ENCODE measurements around the gene CASKIN1. TPM values are rescaled to one million over a fixed set of nuclear protein-coding genes. Genes with fewer than 3 reads are reported as not detected.

CASKIN1 gene
- total RNA-seq, 1 experiment from 2014 or later: 7.9 TPM

DNA sequence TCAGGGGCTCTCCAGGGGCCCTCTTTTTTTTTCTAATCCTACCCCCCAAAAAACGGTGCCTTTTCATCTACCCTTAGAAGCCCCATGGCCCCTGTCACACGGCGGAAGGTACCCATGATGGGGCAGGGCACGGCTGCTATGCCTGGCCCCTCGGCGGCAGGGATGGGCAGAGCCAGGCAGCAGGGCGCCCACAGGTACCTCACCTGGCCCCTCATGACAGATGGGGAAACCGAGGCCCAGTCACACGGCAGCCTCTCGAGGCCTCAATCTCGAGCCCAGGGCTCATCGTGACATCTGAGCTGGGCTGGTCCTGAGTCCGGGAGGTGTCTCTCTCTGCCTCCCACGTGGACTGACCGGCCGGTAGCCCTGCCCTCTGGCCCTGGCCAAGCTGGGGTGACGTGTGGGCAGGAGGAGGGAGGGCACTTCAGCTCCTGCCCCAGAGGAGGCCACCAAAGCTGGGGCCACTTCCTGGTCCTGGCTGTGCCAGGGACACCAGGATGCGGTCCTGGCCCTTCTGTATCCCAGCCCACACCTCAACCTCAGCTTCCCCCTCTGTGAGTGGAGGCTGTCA lies 29.3 kb downstream of the CASKIN1 start:
- Histone ChIP-seq H3K79me2 (ENCODE audit: insufficient read depth, low read length) (peaks cover 5% of the 10 kb centered on the region; the same call in 1 of the 2 replicates), H2BK15ac (ENCODE audit: low read depth, low read length) (no peak overlapping the region), H3K23me2 (ENCODE audit: insufficient read length, low read depth, low read length, poor library complexity, severe bottlenecking) (no peaks in the 10 kb centered on the region), H3T11ph (ENCODE audit: low read length) (no peak overlapping the region), H2AK5ac (ENCODE audit: insufficient read length, low read length) (no peak overlapping the region), H4K8ac (replicated peaks; ENCODE audit: insufficient read length, low read depth, low read length) (no peak overlapping the region), H4K20me1 (ENCODE audit: control insufficient read depth, insufficient read depth, insufficient read length) (peaks cover 2% of the 10 kb centered on the region), H4K5ac (ENCODE audit: insufficient read length, low read depth, low read length) (no peak overlapping the region), H2BK20ac (ENCODE audit: low read depth, low read length, poor library complexity, severe bottlenecking) (no peak overlapping the region), H2BK12ac (ENCODE audit: insufficient read length, low read depth, low read length) (no peak overlapping the region), H3K56ac (ENCODE audit: insufficient read length, low read depth, low read length) (no peak overlapping the region), H2BK5ac (ENCODE audit: insufficient read length, low read length) (no peak overlapping the region), H2BK120ac (ENCODE audit: low read depth, low read length, poor library complexity, severe bottlenecking) (no peak overlapping the region), H2AFZ (ENCODE audit: low read length) (no peak overlapping the region), H3K79me1 (ENCODE audit: insufficient read depth, low read depth, low read length, poor library complexity, severe bottlenecking) (no peaks in the 10 kb centered on the region), H3K14ac (ENCODE audit: insufficient read depth, low read length) (no peak overlapping the region), H3K18ac (ENCODE audit: insufficient read length, low read depth, low read length) (no peak overlapping the region), H3K9ac (ENCODE audit: extremely low read depth, insufficient read length, low read length) (no peak overlapping the region), H3K9me3 (ENCODE audit: control insufficient read depth, low read depth, low read length) (no peaks in the 10 kb centered on the region), H3K27me3 (ENCODE audit: insufficient read depth, low read length) (no peaks in the 10 kb centered on the region), H4K91ac (ENCODE audit: insufficient read length, low read depth, low read length) (no peak overlapping the region), H3K4me2 (ENCODE audit: insufficient read depth, insufficient read length, low read length) (no peak overlapping the region), H3K23ac (ENCODE audit: insufficient read length, low read depth, low read length) (no peak overlapping the region), H3K4me1 (ENCODE audit: insufficient read depth, low read length) (no peaks in the 10 kb centered on the region), H3K4ac (ENCODE audit: low read depth, low read length) (no peak overlapping the region), H3K27ac (ENCODE audit: insufficient read length, low read depth, low read length) (no peak overlapping the region)
- TF ChIP-seq, protein P1, sequence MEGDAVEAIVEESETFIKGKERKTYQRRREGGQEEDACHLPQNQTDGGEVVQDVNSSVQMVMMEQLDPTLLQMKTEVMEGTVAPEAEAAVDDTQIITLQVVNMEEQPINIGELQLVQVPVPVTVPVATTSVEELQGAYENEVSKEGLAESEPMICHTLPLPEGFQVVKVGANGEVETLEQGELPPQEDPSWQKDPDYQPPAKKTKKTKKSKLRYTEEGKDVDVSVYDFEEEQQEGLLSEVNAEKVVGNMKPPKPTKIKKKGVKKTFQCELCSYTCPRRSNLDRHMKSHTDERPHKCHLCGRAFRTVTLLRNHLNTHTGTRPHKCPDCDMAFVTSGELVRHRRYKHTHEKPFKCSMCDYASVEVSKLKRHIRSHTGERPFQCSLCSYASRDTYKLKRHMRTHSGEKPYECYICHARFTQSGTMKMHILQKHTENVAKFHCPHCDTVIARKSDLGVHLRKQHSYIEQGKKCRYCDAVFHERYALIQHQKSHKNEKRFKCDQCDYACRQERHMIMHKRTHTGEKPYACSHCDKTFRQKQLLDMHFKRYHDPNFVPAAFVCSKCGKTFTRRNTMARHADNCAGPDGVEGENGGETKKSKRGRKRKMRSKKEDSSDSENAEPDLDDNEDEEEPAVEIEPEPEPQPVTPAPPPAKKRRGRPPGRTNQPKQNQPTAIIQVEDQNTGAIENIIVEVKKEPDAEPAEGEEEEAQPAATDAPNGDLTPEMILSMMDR (conservative IDR thresholded peaks at IDR 0.05): no peak
- no CpG with 5 or more reads among the region's 18 CpGs for WGBS (ENCODE audit: extremely low coverage, insufficient read length, low lambda C conversion rate)
- DNase-seq: no peak
- Mint-ChIP-seq H3K27me3 (ENCODE audit: low read depth) (no peaks in the 10 kb centered on the region), H3K4me1 (no peaks in the 10 kb centered on the region), H3K4me3 (no peak overlapping the region), H3K9me3 (no peaks in the 10 kb centered on the region), H3K27ac (no peak overlapping the region), H3K36me3 (ENCODE audit: insufficient read depth in 1 of 3, low read depth in 3 of 3) (peaks cover 6 to 36% (median 36%) of the 10 kb centered on the region in 3 experiments)

All from H9 (cell line).